ENCODE results near the gene LHX5. TPM values are rescaled to one million over a fixed set of nuclear protein-coding genes. Genes with fewer than 3 reads are reported as not detected.

Gene LHX5
- total RNA-seq, 2 donors from 2014 or later, result not detected

- Mint-ChIP-seq H3K4me3 (no peak overlapping the region), H3K4me1 (no peaks in the 10 kb centered on the region), H3K27me3 (peaks cover 37% of the 10 kb centered on the region), H3K36me3 (ENCODE audit: low read depth) (no peaks in the 10 kb centered on the region), H3K9me3 (no peaks in the 10 kb centered on the region), H3K27ac (no peak overlapping the region)
- no peak for ATAC-seq (replicated peaks)
Measured at GRCh38 chr12:113445544-113446171, 26.0 kb downstream of the LHX5 start.

GRCh38 chr12:113443030-113443539 lies 28.6 kb downstream of the LHX5 start:
- no peak for ATAC-seq (replicated peaks)
- H3K4me3 Mint-ChIP-seq, result no peak overlapping the region
- no peaks in the 10 kb centered on the region for H3K36me3 Mint-ChIP-seq (ENCODE audit: low read depth)
- H3K27ac Mint-ChIP-seq, result no peak overlapping the region
- H3K9me3 Mint-ChIP-seq, result no peaks in the 10 kb centered on the region
- no peaks in the 10 kb centered on the region for H3K4me1 Mint-ChIP-seq
- H3K27me3 Mint-ChIP-seq, result peaks cover 37% of the 10 kb centered on the region

GRCh38 chr12:113440947-113441782 lies 30.5 kb downstream of the LHX5 start:
- Mint-ChIP-seq H3K4me3 (no peak overlapping the region), H3K27ac (no peak overlapping the region), H3K27me3 (peaks cover 23% of the 10 kb centered on the region), H3K9me3 (no peaks in the 10 kb centered on the region), H3K36me3 (ENCODE audit: low read depth) (no peaks in the 10 kb centered on the region), H3K4me1 (no peaks in the 10 kb centered on the region)
- no peak for ATAC-seq (replicated peaks)

GRCh38 chr12:113440336-113440735 lies 31.3 kb downstream of the LHX5 start:
- Mint-ChIP-seq H3K4me3 (no peak overlapping the region), H3K9me3 (no peaks in the 10 kb centered on the region), H3K27ac (no peak overlapping the region), H3K4me1 (no peaks in the 10 kb centered on the region), H3K36me3 (ENCODE audit: low read depth) (no peaks in the 10 kb centered on the region), H3K27me3 (peaks cover 20% of the 10 kb centered on the region)
- no peak for ATAC-seq (replicated peaks)

GRCh38 chr12:113439606-113440030 lies 32.1 kb downstream of the LHX5 start:
- H3K4me1 Mint-ChIP-seq, result no peaks in the 10 kb centered on the region
- H3K27me3 Mint-ChIP-seq, result peaks cover 16% of the 10 kb centered on the region
- H3K27ac Mint-ChIP-seq, result no peak overlapping the region
- H3K9me3 Mint-ChIP-seq, result no peaks in the 10 kb centered on the region
- no peak overlapping the region for H3K4me3 Mint-ChIP-seq
- no peak for ATAC-seq (replicated peaks)
- H3K36me3 Mint-ChIP-seq (ENCODE audit: low read depth), result no peaks in the 10 kb centered on the region

- H3K9me3 Mint-ChIP-seq, result no peaks in the 10 kb centered on the region
- H3K36me3 Mint-ChIP-seq (ENCODE audit: low read depth), result no peaks in the 10 kb centered on the region
- ATAC-seq (replicated peaks), result no peak
- H3K4me1 Mint-ChIP-seq, result no peaks in the 10 kb centered on the region
- H3K4me3 Mint-ChIP-seq, result no peak overlapping the region
- peaks cover 16% of the 10 kb centered on the region for H3K27me3 Mint-ChIP-seq
- no peak overlapping the region for H3K27ac Mint-ChIP-seq
Measured at GRCh38 chr12:113439301-113439597, 32.4 kb downstream of the LHX5 start.

GRCh38 chr12:113438523-113439300 lies 33.0 kb downstream of the LHX5 start:
- Mint-ChIP-seq H3K4me3 (no peak overlapping the region), H3K4me1 (no peaks in the 10 kb centered on the region), H3K36me3 (ENCODE audit: low read depth) (no peaks in the 10 kb centered on the region), H3K27me3 (peaks cover 16% of the 10 kb centered on the region), H3K27ac (no peak overlapping the region), H3K9me3 (no peaks in the 10 kb centered on the region)
- no peak for ATAC-seq (replicated peaks)

GRCh38 chr12:113437729-113438100 lies 34.0 kb downstream of the LHX5 start:
- Mint-ChIP-seq H3K27me3 (peaks cover 14% of the 10 kb centered on the region), H3K36me3 (ENCODE audit: low read depth) (no peaks in the 10 kb centered on the region), H3K27ac (no peak overlapping the region), H3K4me3 (no peak overlapping the region), H3K4me1 (no peaks in the 10 kb centered on the region), H3K9me3 (no peaks in the 10 kb centered on the region)
- no peak for ATAC-seq (replicated peaks)

GRCh38 chr12:113436993-113437728 lies 34.5 kb downstream of the LHX5 start:
- no peak for ATAC-seq (replicated peaks)

GRCh38 chr12:113436586-113436985 lies 35.1 kb downstream of the LHX5 start:
- Mint-ChIP-seq H3K4me3 (no peak overlapping the region), H3K27me3 (peaks cover 20% of the 10 kb centered on the region), H3K36me3 (ENCODE audit: low read depth) (no peaks in the 10 kb centered on the region), H3K4me1 (no peaks in the 10 kb centered on the region), H3K27ac (no peak overlapping the region), H3K9me3 (no peaks in the 10 kb centered on the region)
- no peak for ATAC-seq (replicated peaks)

More at GRCh38 chr12:113436993-113437728, 34.5 kb downstream of the LHX5 start:
- H3K4me3 Mint-ChIP-seq, result no peak overlapping the region
- no peaks in the 10 kb centered on the region for H3K9me3 Mint-ChIP-seq
- H3K36me3 Mint-ChIP-seq (ENCODE audit: low read depth), result no peaks in the 10 kb centered on the region
- no peak overlapping the region for H3K27ac Mint-ChIP-seq
- H3K4me1 Mint-ChIP-seq, result no peaks in the 10 kb centered on the region
- peaks cover 19% of the 10 kb centered on the region for H3K27me3 Mint-ChIP-seq

GRCh38 chr12:113435367-113435766 lies 36.3 kb downstream of the LHX5 start:
- Mint-ChIP-seq H3K9me3 (no peaks in the 10 kb centered on the region), H3K27me3 (peaks cover 19% of the 10 kb centered on the region), H3K27ac (no peak overlapping the region), H3K4me3 (no peak overlapping the region), H3K4me1 (no peaks in the 10 kb centered on the region), H3K36me3 (ENCODE audit: low read depth) (no peaks in the 10 kb centered on the region)
- ATAC-seq (replicated peaks), result no peak

- Mint-ChIP-seq H3K4me3 (no peak overlapping the region), H3K27me3 (peaks cover 22% of the 10 kb centered on the region), H3K4me1 (no peaks in the 10 kb centered on the region), H3K27ac (no peak overlapping the region), H3K9me3 (peaks cover 5% of the 10 kb centered on the region), H3K36me3 (ENCODE audit: low read depth) (no peaks in the 10 kb centered on the region)
- no peak for ATAC-seq (replicated peaks)
Measured at GRCh38 chr12:113432986-113433385, 38.7 kb downstream of the LHX5 start.

- no peak for ATAC-seq (replicated peaks)
- H3K9me3 Mint-ChIP-seq, result peaks cover 5% of the 10 kb centered on the region
Measured at GRCh38 chr12:113428482-113428881, 43.2 kb downstream of the LHX5 start.

GRCh38 chr12:113427882-113428281 lies 43.8 kb downstream of the LHX5 start:
- Mint-ChIP-seq H3K27me3 (peaks cover 22% of the 10 kb centered on the region), H3K4me1 (no peaks in the 10 kb centered on the region)

More at GRCh38 chr12:113428482-113428881, 43.2 kb downstream of the LHX5 start:
- Mint-ChIP-seq H3K4me1 (no peaks in the 10 kb centered on the region), H3K27ac (no peak overlapping the region), H3K36me3 (ENCODE audit: low read depth) (no peaks in the 10 kb centered on the region), H3K4me3 (no peak overlapping the region), H3K27me3 (peaks cover 22% of the 10 kb centered on the region)

More at GRCh38 chr12:113427882-113428281, 43.8 kb downstream of the LHX5 start:
- ATAC-seq (replicated peaks), result no peak
- no peak overlapping the region for H3K4me3 Mint-ChIP-seq
- H3K36me3 Mint-ChIP-seq (ENCODE audit: low read depth), result no peaks in the 10 kb centered on the region
- no peak overlapping the region for H3K27ac Mint-ChIP-seq
- H3K9me3 Mint-ChIP-seq, result peaks cover 5% of the 10 kb centered on the region
